ENCODE results near the gene GABRG1. TPM values are rescaled to one million over a fixed set of nuclear protein-coding genes. Genes with fewer than 3 reads are reported as not detected.

The GABRG1 gene
- polyA plus RNA-seq, 1 donor from 2014 or later: 0.81 TPM

- no peaks in the 10 kb centered on the region for H3F3A ChIP-seq (ENCODE audit: insufficient read depth, low read length, poor library complexity, severe bottlenecking)
- H3K4me2 ChIP-seq (ENCODE audit: low read length): no peak overlapping the region
- H3K9me2 ChIP-seq (ENCODE audit: insufficient read depth, low read length): no peaks in the 10 kb centered on the region
- H2AFZ ChIP-seq (ENCODE audit: low read depth, low read length): no peak overlapping the region
- no peaks in the 10 kb centered on the region for H3K9me3 ChIP-seq (ENCODE audit: low read length)
- no peaks in the 10 kb centered on the region for H3K79me2 ChIP-seq (replicated peaks; ENCODE audit: insufficient read depth, low read length)
- H3K4me3 ChIP-seq (ENCODE audit: low read length): no peak overlapping the region
- H3K9ac ChIP-seq (ENCODE audit: low read length): no peak overlapping the region
- no peaks in the 10 kb centered on the region for H3K27me3 ChIP-seq (ENCODE audit: insufficient read depth, low read depth, low read length)
- H3K36me3 ChIP-seq (ENCODE audit: insufficient read depth, low read length): no peaks in the 10 kb centered on the region
- H3K27ac ChIP-seq (ENCODE audit: low read length): no peak overlapping the region
- H4K20me1 ChIP-seq (ENCODE audit: insufficient read depth): no peaks in the 10 kb centered on the region
- no peak for TF ChIP-seq CTCF (IDR thresholded peaks at IDR 0.05; ENCODE audit: poor library complexity, severe bottlenecking)
- TF ChIP-seq SMC3 (conservative IDR thresholded peaks at IDR 0.05; ENCODE audit: poor library complexity): no peak
- no peak for TF ChIP-seq TAF1 (IDR thresholded peaks at IDR 0.05; ENCODE audit: low read depth)
- TF ChIP-seq POLR2AphosphoS5 (IDR thresholded peaks at IDR 0.05): no peak
- no peak for TF ChIP-seq RAD21 (conservative IDR thresholded peaks at IDR 0.05)
These were observed 107.5 kb downstream of the GABRG1 start for GRCh38 chr4:46016306-46016705.

GRCh38 chr4:45992728-45993127 is 131.1 kb downstream of the GABRG1 start:
- Histone ChIP-seq H3K9me3 (ENCODE audit: low read length) (no peaks in the 10 kb centered on the region), H3K79me2 (replicated peaks; ENCODE audit: insufficient read depth, low read length) (no peaks in the 10 kb centered on the region), H3K27me3 (ENCODE audit: insufficient read depth, low read depth, low read length) (no peaks in the 10 kb centered on the region), H3K9ac (ENCODE audit: low read length) (no peak overlapping the region), H3K36me3 (ENCODE audit: insufficient read depth, low read length) (no peaks in the 10 kb centered on the region), H4K20me1 (ENCODE audit: insufficient read depth) (no peaks in the 10 kb centered on the region), H2AFZ (ENCODE audit: low read depth, low read length) (no peak overlapping the region), H3K27ac (ENCODE audit: low read length) (no peak overlapping the region), H3F3A (ENCODE audit: insufficient read depth, low read length, poor library complexity, severe bottlenecking) (no peaks in the 10 kb centered on the region), H3K4me3 (ENCODE audit: low read length) (no peak overlapping the region), H3K9me2 (ENCODE audit: insufficient read depth, low read length) (no peaks in the 10 kb centered on the region), H3K4me2 (ENCODE audit: low read length) (no peak overlapping the region)
- TF ChIP-seq POLR2AphosphoS5 (IDR thresholded peaks at IDR 0.05): no peak
- TF ChIP-seq SMC3 (conservative IDR thresholded peaks at IDR 0.05; ENCODE audit: poor library complexity): no peak
- no peak for TF ChIP-seq EP300 (conservative IDR thresholded peaks at IDR 0.05; ENCODE audit: poor library complexity, severe bottlenecking)
- no peak for TF ChIP-seq RAD21 (conservative IDR thresholded peaks at IDR 0.05)
- TF ChIP-seq TAF1 (IDR thresholded peaks at IDR 0.05; ENCODE audit: low read depth): no peak
- TF ChIP-seq REST (IDR thresholded peaks at IDR 0.05; ENCODE audit: borderline replicate concordance): no peak
- no peak for TF ChIP-seq EZH2 (IDR thresholded peaks at IDR 0.05; ENCODE audit: borderline replicate concordance, insufficient read depth, low read length, poor library complexity, severe bottlenecking)
- no peak for TF ChIP-seq CTCF (IDR thresholded peaks at IDR 0.05; ENCODE audit: poor library complexity, severe bottlenecking)
- no peak for TF ChIP-seq MXI1 (conservative IDR thresholded peaks at IDR 0.05; ENCODE audit: poor library complexity, severe bottlenecking)
